Vagina (tissue), 2 donors: ENCODE data around the gene KNDC1. TPM values are rescaled to one million over a fixed set of nuclear protein-coding genes. Genes with fewer than 3 reads are reported as not detected.

Experiments used
- DNase-seq, 2 donors: peaks; one replicate each; pipeline ENCODE4 v3.0.0-alpha.2; 2017; ENCODE audit errors: extremely low spot score in 2 of 2
- H3K27ac ChIP-seq: fragments of 200-600 bp; sonication (generic); one replicate; pipeline ENCODE4 v1.5.1; 2019
- H3K27me3 ChIP-seq: fragments of 200-600 bp; sonication (generic); one replicate; pipeline ENCODE4 v1.5.1; 2019
- H3K36me3 ChIP-seq, 2 donors: fragments of 200-600 bp; sonication (generic); one replicate each; pipeline ENCODE4 v1.5.1; 2017 to 2019
- H3K4me1 ChIP-seq: fragments of 200-600 bp; sonication (generic); one replicate; pipeline ENCODE4 v1.5.1; 2019
- H3K4me3 ChIP-seq, 2 donors: fragments of 200-600 bp; sonication (generic); 1 replicate in 1 of 2; 2 replicates in 1 of 2; pipeline ENCODE4 v1.5.1; 2016 to 2019
- H3K9me3 ChIP-seq: fragments of 200-600 bp; sonication (generic); one replicate; pipeline ENCODE4 v1.5.1; 2019
- POLR2A ChIP-seq, 2 donors: fragments of 450-650 bp; IDR thresholded peaks; one replicate each; pipeline ENCODE4 v1.6.1; 2017; ENCODE audit warnings: antibody characterized with exemption in 2 of 2, mild to moderate bottlenecking in 2 of 2, moderate library complexity in 2 of 2
- POLR2AphosphoS5 ChIP-seq, 2 donors: sonication (generic); formaldehyde crosslinking; IDR thresholded peaks; one replicate each; pipeline ENCODE4 v1.9.0; 2017; ENCODE audit warnings: antibody characterized with exemption in 2 of 2, mild to moderate bottlenecking in 2 of 2, low read depth in 1 of 2; ENCODE audit not compliant: insufficient read depth in 1 of 2
- intact Hi-C: fragments of 100-400 bp; cut with DNase I; formaldehyde crosslinking; loops from one replicate; pipeline ENCODE4 v1.15.1; 2023
- total RNA-seq: library from RNA; depleted of rRNA; stranded (reverse); fragments of >200 nt; gene quantifications from one replicate; pipeline ENCODE4 v1.2.3, GENCODE V29; 2016
- TF ChIP-seq, protein P1 (sequence below), 3 experiments: fragments of 450-650 bp in 2 of 3; fragments of 200-600 bp in 1 of 3; sonication (generic) in 1 of 3; IDR thresholded peaks; one replicate each; pipeline ENCODE4 v1.5.1; 2017 to 2019; ENCODE audit warnings: antibody characterized with exemption in 3 of 3, mild to moderate bottlenecking in 2 of 3, moderate library complexity in 2 of 3

KNDC1 gene
- total RNA-seq, 1 donor from 2014 or later: 3.4 TPM

DNA sequence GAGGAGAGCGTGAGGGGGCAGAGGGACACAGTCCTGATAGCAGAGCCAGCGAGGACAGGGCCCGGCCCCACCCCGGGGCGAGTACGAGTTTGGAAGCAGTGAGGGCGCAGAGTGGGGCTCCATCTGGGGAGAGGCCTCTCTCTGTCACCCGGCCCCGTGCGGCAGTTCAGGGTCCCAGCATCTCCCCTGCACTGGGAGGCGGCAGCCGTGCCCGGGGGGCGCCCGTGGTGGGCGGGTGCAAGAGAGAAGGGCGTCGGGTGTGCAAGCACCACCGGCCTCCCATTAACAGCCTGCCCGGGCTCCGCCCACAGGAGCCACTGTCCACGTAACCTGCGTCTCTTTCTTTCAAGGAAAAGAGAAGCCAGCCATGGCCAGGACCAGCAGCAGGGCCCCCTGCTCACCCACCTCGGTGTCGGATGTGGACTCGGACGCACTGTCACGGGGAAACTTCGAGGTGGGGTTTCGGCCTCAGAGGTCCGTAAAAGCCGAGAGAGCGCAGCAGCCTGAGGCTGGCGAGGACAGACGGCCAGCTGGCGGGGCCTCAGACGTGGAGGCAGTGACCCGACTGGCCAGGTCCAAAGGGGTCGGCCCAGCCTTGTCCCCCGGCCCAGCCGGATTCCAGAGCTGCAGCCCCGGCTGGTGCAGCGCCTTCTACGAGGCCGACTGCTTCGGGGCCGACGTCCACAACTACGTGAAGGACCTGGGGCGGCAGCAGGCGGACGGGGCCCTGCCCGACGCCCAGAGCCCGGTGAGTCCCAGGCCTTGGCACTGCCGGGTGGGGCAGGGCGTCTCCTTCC, 41.3 kb downstream of the KNDC1 start:
- no peaks in the 10 kb centered on the region for H3K4me1 ChIP-seq
- H3K27ac ChIP-seq: no peak overlapping the region
- DNase-seq: no peak
- H3K27me3 ChIP-seq: no peaks in the 10 kb centered on the region
- intact Hi-C loops: no loop called here
- no peak overlapping the region for H3K4me3 ChIP-seq
- TF ChIP-seq POLR2A (IDR thresholded peaks at IDR 0.05) (no peak), POLR2AphosphoS5 (IDR thresholded peaks at IDR 0.05; ENCODE audit: insufficient read depth in 1 of 2, low read depth in 1 of 2) (no peak)
- TF ChIP-seq, protein P1, sequence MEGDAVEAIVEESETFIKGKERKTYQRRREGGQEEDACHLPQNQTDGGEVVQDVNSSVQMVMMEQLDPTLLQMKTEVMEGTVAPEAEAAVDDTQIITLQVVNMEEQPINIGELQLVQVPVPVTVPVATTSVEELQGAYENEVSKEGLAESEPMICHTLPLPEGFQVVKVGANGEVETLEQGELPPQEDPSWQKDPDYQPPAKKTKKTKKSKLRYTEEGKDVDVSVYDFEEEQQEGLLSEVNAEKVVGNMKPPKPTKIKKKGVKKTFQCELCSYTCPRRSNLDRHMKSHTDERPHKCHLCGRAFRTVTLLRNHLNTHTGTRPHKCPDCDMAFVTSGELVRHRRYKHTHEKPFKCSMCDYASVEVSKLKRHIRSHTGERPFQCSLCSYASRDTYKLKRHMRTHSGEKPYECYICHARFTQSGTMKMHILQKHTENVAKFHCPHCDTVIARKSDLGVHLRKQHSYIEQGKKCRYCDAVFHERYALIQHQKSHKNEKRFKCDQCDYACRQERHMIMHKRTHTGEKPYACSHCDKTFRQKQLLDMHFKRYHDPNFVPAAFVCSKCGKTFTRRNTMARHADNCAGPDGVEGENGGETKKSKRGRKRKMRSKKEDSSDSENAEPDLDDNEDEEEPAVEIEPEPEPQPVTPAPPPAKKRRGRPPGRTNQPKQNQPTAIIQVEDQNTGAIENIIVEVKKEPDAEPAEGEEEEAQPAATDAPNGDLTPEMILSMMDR (IDR thresholded peaks at IDR 0.05): no peak
- no peaks in the 10 kb centered on the region for H3K36me3 ChIP-seq
- no peaks in the 10 kb centered on the region for H3K9me3 ChIP-seq

DNA sequence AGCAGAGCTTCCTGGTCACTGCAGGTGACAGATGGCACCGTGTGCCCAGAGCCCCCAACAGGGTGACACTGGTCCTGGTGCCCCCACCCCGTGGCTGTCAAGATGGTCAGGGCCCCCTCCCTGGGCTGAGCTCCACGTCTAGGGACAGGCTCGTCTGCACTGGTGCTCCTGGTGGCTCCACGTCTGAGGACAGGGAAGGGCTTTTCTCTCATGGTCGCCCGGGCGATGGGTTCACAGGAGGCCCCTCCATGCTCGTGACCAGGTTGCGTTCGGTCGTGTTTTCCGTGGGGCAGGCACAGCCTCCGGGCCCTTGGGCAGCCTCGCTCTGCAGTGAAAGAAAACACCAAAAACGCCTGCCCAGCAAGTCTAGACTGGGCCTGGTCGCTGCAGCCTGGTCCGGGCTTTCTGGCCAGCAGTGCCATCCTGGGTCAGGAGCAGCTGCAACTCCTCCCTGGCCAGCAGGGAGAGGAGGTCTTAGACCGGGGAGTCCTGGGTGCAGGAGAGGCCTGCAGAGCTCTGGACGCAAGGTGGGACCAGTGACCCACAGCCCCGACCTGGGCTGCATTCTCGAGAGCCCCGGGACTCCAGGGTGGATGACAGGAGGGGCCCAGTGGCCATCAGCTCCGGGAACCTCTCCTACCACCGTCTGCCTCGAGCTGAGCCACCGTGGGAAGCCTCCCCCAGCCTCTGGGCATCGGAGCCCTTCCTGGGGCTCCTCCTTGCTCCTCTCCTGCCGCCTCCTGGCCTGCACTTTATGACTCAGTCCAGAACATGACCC, 42.1 kb downstream of the KNDC1 start:
- Histone ChIP-seq H3K4me1 (no peaks in the 10 kb centered on the region), H3K36me3 (no peaks in the 10 kb centered on the region), H3K27ac (no peak overlapping the region), H3K27me3 (no peaks in the 10 kb centered on the region), H3K4me3 (no peak overlapping the region), H3K9me3 (no peaks in the 10 kb centered on the region)
- no peak for DNase-seq
- no peak for TF ChIP-seq POLR2A (IDR thresholded peaks at IDR 0.05)
- no peak for TF ChIP-seq POLR2AphosphoS5 (IDR thresholded peaks at IDR 0.05; ENCODE audit: insufficient read depth in 1 of 2, low read depth in 1 of 2)
- TF ChIP-seq, protein P1 (IDR thresholded peaks at IDR 0.05): no peak
- intact Hi-C loops: no loop called here

DNA sequence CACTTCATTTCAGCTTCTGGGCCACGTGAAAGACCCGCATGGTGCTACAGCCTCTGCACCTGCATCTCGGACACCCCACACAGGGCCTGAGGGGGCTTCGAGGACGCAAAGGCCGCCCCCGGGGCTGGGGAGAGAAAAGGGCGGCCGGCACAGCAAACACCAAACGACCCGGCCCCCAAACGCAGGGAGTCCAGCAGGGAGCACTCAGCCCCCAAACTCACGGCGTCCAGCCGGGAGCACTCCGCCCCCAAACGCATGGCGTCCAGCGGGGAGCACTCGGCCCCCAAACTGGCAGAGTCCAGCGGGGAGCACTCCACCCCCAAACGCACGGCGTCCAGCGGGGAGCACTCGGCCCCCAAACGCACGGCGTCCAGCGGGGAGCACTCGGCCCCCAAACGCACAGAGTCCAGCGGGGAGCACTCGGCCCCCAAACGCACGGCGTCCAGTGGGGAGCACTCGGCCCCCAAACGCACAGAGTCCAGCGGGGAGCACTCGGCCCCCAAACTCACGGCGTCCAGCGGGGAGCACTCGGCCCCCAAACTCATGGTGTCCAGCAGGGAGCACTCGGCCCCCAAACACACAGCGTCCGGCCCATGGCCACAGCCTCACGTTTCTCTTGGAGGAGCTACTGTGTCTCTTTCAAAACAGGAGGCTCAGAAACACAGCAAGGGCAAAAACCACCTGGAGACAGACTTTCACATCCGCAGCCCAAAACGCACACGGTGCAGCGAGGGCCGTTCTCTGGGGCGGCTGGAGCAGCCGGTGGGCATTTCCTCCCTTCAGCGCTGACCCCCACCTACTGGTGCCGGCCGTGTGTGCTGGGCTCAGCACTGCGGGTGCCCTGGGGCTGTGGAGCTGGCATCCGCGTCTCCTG, 43.0 kb downstream of the KNDC1 start:
- Histone ChIP-seq H3K4me1 (no peaks in the 10 kb centered on the region), H3K27ac (no peak overlapping the region), H3K9me3 (no peaks in the 10 kb centered on the region), H3K36me3 (no peaks in the 10 kb centered on the region), H3K4me3 (no peak overlapping the region), H3K27me3 (no peaks in the 10 kb centered on the region)
- TF ChIP-seq POLR2A (IDR thresholded peaks at IDR 0.05): no peak
- TF ChIP-seq, protein P1 (IDR thresholded peaks at IDR 0.05): no peak
- TF ChIP-seq POLR2AphosphoS5 (IDR thresholded peaks at IDR 0.05; ENCODE audit: insufficient read depth in 1 of 2, low read depth in 1 of 2): no peak
- no peak for DNase-seq
- intact Hi-C loops: no loop called here

DNA sequence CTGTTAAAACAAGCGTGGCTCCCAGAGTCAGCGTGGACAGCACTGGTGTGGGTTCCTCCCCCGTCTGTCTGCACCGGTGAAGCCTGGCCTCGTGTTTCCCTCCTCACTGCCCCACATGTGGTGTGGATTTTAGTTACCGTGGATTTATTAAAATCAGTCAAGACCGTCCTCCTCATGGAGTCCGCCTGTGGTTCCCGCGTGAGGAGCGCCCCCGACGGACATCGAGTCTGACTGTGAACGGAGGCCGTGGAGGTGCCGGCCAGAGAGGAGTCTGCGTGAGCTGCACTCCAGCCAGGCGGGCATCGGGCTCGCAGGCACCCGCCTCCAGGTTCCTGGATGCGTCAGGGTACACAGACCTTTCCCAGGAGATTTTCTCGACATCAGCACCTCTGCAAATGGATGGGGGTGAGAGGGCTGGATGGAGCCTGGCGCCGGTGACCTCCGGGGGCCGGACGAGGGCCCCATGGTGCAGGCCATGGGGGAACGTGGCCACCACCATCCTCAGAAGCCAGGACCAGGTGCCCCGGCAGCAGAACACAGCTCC, 43.7 kb downstream of the KNDC1 start:
- intact Hi-C loops: no loop called here
- no peaks in the 10 kb centered on the region for H3K9me3 ChIP-seq
- no peaks in the 10 kb centered on the region for H3K27me3 ChIP-seq
- no peak overlapping the region for H3K4me3 ChIP-seq
- no peak overlapping the region for H3K27ac ChIP-seq
- no peaks in the 10 kb centered on the region for H3K36me3 ChIP-seq
- H3K4me1 ChIP-seq: no peaks in the 10 kb centered on the region
- DNase-seq: no peak
- TF ChIP-seq POLR2A (IDR thresholded peaks at IDR 0.05) (no peak), POLR2AphosphoS5 (IDR thresholded peaks at IDR 0.05; ENCODE audit: insufficient read depth in 1 of 2, low read depth in 1 of 2) (no peak)
- TF ChIP-seq, protein P1 (IDR thresholded peaks at IDR 0.05): no peak
